RWPE2 (cell line): ENCODE results near the gene ZNF865.
A peak's percentile ranks its signal among the peaks of the same experiment; 100 is the strongest.

Experiments
- ATAC-seq: fragments of 200-7000 bp; cut with Tn5 transposase; 3 replicates; pipeline ENCODE4 v1.9.1; 2021; ENCODE audit warnings: low read depth
- DNase-seq: peaks from one replicate; pipeline ENCODE4 v3.0.0-alpha.2; 2020; ENCODE audit warnings: low spot score
- H3K27ac ChIP-seq: fragments of 450-650 bp; 2 replicates; pipeline ENCODE4 v1.5.1; 2017; ENCODE audit warnings: mild to moderate bottlenecking; ENCODE audit not compliant: poor library complexity, severe bottlenecking
- H3K27me3 ChIP-seq: fragments of 250-450 bp; sonication (Bioruptor Pico); 2 replicates; pipeline ENCODE4 v1.5.1; 2021; ENCODE audit warnings: mild to moderate bottlenecking, moderate library complexity; ENCODE audit not compliant: insufficient read depth, poor library complexity, severe bottlenecking
- H3K36me3 ChIP-seq: fragments of 250-450 bp; sonication (Bioruptor Pico); 2 replicates; pipeline ENCODE4 v1.5.1; 2020; ENCODE audit warnings: low read depth, mild to moderate bottlenecking, moderate library complexity
- H3K4me1 ChIP-seq: fragments of 250-450 bp; sonication (Bioruptor Pico); 2 replicates; pipeline ENCODE4 v1.5.1; 2021; ENCODE audit warnings: mild to moderate bottlenecking, moderate library complexity; ENCODE audit not compliant: insufficient read depth, poor library complexity, severe bottlenecking
- H3K4me3 ChIP-seq: fragments of 250-450 bp; sonication (Bioruptor Pico); 2 replicates; pipeline ENCODE4 v1.5.1; 2021; ENCODE audit warnings: mild to moderate bottlenecking, moderate library complexity; ENCODE audit not compliant: severe bottlenecking
- H3K9me3 ChIP-seq: fragments of 250-450 bp; sonication (Bioruptor Pico); 2 replicates; pipeline ENCODE4 v1.5.1; 2021; ENCODE audit warnings: mild to moderate bottlenecking, moderate library complexity; ENCODE audit not compliant: severe bottlenecking
- TF ChIP-seq, protein P1 (sequence below): fragments of 450-650 bp; IDR thresholded peaks from one replicate; pipeline ENCODE4 v1.5.1; 2017; ENCODE audit warnings: mild to moderate bottlenecking, moderate library complexity; ENCODE audit not compliant: poor library complexity, severe bottlenecking

Gene ZNF865

GRCh38 chr19:55592391-55593090 lies 12.9 kb upstream of the ZNF865 start:
- Histone ChIP-seq H3K27me3 (no peaks in the 10 kb centered on the region), H3K4me3 (no peak overlapping the region), H3K27ac (no peak overlapping the region), H3K9me3 (no peaks in the 10 kb centered on the region), H3K4me1 (no peaks in the 10 kb centered on the region), H3K36me3 (peaks cover 20% of the 10 kb centered on the region)
- TF ChIP-seq, protein P1, sequence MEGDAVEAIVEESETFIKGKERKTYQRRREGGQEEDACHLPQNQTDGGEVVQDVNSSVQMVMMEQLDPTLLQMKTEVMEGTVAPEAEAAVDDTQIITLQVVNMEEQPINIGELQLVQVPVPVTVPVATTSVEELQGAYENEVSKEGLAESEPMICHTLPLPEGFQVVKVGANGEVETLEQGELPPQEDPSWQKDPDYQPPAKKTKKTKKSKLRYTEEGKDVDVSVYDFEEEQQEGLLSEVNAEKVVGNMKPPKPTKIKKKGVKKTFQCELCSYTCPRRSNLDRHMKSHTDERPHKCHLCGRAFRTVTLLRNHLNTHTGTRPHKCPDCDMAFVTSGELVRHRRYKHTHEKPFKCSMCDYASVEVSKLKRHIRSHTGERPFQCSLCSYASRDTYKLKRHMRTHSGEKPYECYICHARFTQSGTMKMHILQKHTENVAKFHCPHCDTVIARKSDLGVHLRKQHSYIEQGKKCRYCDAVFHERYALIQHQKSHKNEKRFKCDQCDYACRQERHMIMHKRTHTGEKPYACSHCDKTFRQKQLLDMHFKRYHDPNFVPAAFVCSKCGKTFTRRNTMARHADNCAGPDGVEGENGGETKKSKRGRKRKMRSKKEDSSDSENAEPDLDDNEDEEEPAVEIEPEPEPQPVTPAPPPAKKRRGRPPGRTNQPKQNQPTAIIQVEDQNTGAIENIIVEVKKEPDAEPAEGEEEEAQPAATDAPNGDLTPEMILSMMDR = no peak
- no peak for ATAC-seq
- peak; percentile 57 for DNase-seq

DNA sequence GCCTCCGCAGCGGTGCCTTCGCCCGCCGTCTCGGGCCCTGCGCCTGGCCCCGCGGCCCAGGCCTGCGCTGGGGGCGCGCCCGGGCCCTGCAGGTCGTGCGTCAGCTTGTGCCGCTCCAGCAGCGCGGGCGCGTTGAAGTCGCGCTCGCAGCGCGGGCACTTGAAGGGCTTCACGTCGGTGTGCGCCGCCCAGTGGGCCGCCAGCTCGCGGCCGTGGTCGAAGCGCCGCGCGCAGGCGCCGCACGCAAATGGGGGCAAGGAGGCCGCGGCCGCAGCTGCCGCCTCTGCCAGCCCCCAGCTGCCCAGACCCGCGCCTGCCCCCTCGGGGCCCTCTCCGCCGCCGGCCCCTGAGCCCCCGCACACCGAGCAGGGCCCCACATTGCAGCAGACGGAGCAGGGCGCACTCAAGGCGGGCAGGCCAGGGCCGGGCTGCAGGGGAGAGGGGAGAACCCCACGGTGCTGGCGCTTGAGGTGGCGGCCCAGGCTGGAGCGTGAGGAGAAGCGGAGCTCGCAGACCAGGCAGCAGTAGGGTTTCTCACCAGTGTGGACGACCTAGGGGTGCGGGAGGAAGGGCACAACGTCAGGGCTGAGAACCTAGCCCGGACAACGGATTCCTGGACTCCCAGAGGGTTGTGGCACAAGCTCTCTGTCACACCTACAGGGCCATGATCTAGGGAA lies 12.2 kb upstream of the ZNF865 start:
- H3K27me3 ChIP-seq = no peaks in the 10 kb centered on the region
- peaks cover 23% of the 10 kb centered on the region for H3K36me3 ChIP-seq
- H3K4me3 ChIP-seq = no peak overlapping the region
- DNase-seq = peak; percentile 51
- H3K4me1 ChIP-seq = no peaks in the 10 kb centered on the region
- H3K9me3 ChIP-seq = no peaks in the 10 kb centered on the region
- TF ChIP-seq, protein P1 = no peak
- no peak overlapping the region for H3K27ac ChIP-seq
- ATAC-seq = no peak

DNA sequence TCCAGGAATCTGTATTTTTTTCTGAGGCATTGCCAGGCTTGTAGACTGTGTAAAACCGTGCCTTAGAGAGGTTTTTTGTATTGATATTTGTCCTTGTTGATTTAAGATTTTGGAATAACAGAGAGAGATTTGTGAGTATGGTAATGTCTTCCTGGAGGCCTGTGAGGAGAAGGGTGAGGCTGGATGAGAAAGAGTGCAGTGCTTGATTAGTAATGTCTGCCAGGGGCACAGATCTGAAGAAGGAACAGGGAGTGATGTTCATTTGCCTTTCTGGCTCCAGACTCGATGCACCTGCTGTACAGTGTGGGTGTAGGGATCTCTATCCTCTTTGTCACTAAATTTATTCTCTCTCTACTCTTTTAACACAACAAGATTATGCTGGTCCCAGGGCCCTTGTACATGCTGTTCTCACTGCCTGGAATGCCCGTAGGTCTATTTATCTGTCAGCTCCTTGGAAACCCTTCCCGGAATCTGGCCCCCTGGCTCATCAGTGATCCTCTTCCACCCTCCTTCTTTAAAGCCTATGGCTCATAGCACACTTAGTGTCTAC lies 10.4 kb upstream of the ZNF865 start:
- Histone ChIP-seq H3K27ac (no peak overlapping the region), H3K9me3 (no peaks in the 10 kb centered on the region), H3K4me3 (no peak overlapping the region), H3K36me3 (peaks cover 24% of the 10 kb centered on the region), H3K4me1 (no peaks in the 10 kb centered on the region), H3K27me3 (no peaks in the 10 kb centered on the region)
- ATAC-seq (no peak), DNase-seq (no peak)
- TF ChIP-seq, protein P1 = no peak

GRCh38 chr19:55596304-55596703 lies 9.1 kb upstream of the ZNF865 start:
- H3K27me3 ChIP-seq = no peaks in the 10 kb centered on the region
- TF ChIP-seq, protein P1 = no peak
- no peak overlapping the region for H3K4me3 ChIP-seq
- no peaks in the 10 kb centered on the region for H3K9me3 ChIP-seq
- peaks cover 7% of the 10 kb centered on the region for H3K4me1 ChIP-seq
- DNase-seq (no peak), ATAC-seq (no peak)
- no peak overlapping the region for H3K27ac ChIP-seq
- peaks cover 24% of the 10 kb centered on the region for H3K36me3 ChIP-seq

- ATAC-seq (no peak), DNase-seq (no peak)
- TF ChIP-seq, protein P1 = no peak
- Histone ChIP-seq H3K36me3 (peaks cover 24% of the 10 kb centered on the region), H3K4me1 (peaks cover 9% of the 10 kb centered on the region), H3K9me3 (no peaks in the 10 kb centered on the region), H3K4me3 (no peak overlapping the region), H3K27ac (no peak overlapping the region), H3K27me3 (no peaks in the 10 kb centered on the region)
These were observed 7.9 kb upstream of the ZNF865 start for GRCh38 chr19:55597501-55597921.
